NCI-H82 (cell line): ENCODE measurements around the gene GRAMD1B.
A peak's percentile ranks its signal among the peaks of the same experiment; 100 is the strongest.
"Not testable (repeated sequence)": the region's sequence is repeated elsewhere in the genome, so short reads cannot be mapped to it uniquely, and the experiment has no call there.

Experiments
- DNase-seq: peaks from one replicate; lab custom pipeline; 2025; lab: John Stamatoyannopoulos, UW

The GRAMD1B gene

GRCh38 chr11:123509737-123510578 lies 79.9 kb downstream of the GRAMD1B start:
- DNase-seq: peak; percentile 60

GRCh38 chr11:123510579-123510905 lies 80.5 kb downstream of the GRAMD1B start:
- DNase-seq: no peak

- DNase-seq: peak; percentile 97
Observed at GRCh38 chr11:123511037-123511870, 81.2 kb downstream of the GRAMD1B start.

GRCh38 chr11:123513309-123513708 lies 83.2 kb downstream of the GRAMD1B start:
- DNase-seq: not testable (repeated sequence)

GRCh38 chr11:123516238-123516637 lies 86.2 kb downstream of the GRAMD1B start:
- DNase-seq: no peak

GRCh38 chr11:123517559-123518364 lies 87.7 kb downstream of the GRAMD1B start:
- DNase-seq: peak; percentile 59

- DNase-seq: peak; percentile 18
Observed at GRCh38 chr11:123518496-123519054, 88.5 kb downstream of the GRAMD1B start.

GRCh38 chr11:123519055-123519796 lies 89.2 kb downstream of the GRAMD1B start:
- peak; percentile 42 for DNase-seq

- no peak for DNase-seq
Observed at GRCh38 chr11:123519797-123520193, 89.7 kb downstream of the GRAMD1B start.

GRCh38 chr11:123520476-123520875 lies 90.4 kb downstream of the GRAMD1B start:
- not testable (repeated sequence) for DNase-seq

GRCh38 chr11:123521001-123521400 lies 90.9 kb downstream of the GRAMD1B start:
- DNase-seq: no peak

GRCh38 chr11:123521930-123522329 lies 91.9 kb downstream of the GRAMD1B start:
- no peak for DNase-seq

GRCh38 chr11:123523539-123523938 lies 93.5 kb downstream of the GRAMD1B start:
- no peak for DNase-seq

- no peak for DNase-seq
Observed at GRCh38 chr11:123525097-123525496, 95.0 kb downstream of the GRAMD1B start.

- DNase-seq: peak; percentile 42
Observed at GRCh38 chr11:123525511-123525918, 95.4 kb downstream of the GRAMD1B start.

GRCh38 chr11:123526027-123526805 lies 96.1 kb downstream of the GRAMD1B start:
- no peak for DNase-seq

GRCh38 chr11:123526918-123527317 lies 96.8 kb downstream of the GRAMD1B start:
- DNase-seq: no peak

- DNase-seq: no peak
Observed at GRCh38 chr11:123527526-123527925, 97.5 kb downstream of the GRAMD1B start.

GRCh38 chr11:123527947-123528346 lies 97.9 kb downstream of the GRAMD1B start:
- DNase-seq: no peak

- DNase-seq: no peak
Observed at GRCh38 chr11:123531325-123531724, 101.3 kb downstream of the GRAMD1B start.
